TTC549 (cell line): ENCODE results near the gene TNFSF9.
"Not testable (repeated sequence)": the region's sequence is repeated elsewhere in the genome, so short reads cannot be mapped to it uniquely, and the experiment has no call there.

Experiments
- FAIRE-seq: peaks from 2 replicates; lab custom pipeline; 2012; peaks lifted over from hg19 to GRCh38; lab: Jason Lieb, UNC

Gene TNFSF9

GRCh38 chr19:6532244-6532999 lies 1.6 kb downstream of the TNFSF9 start:
- no peak for FAIRE-seq

GRCh38 chr19:6533000-6533328 lies 2.1 kb downstream of the TNFSF9 start:
- FAIRE-seq = no peak

GRCh38 chr19:6533746-6534418 lies 3.1 kb downstream of the TNFSF9 start:
- no peak for FAIRE-seq

GRCh38 chr19:6534451-6535093 lies 3.7 kb downstream of the TNFSF9 start:
- FAIRE-seq = no peak

- no peak for FAIRE-seq
Measured at GRCh38 chr19:6535558-6536137, 4.8 kb downstream of the TNFSF9 start.

GRCh38 chr19:6539514-6539913 lies 8.7 kb downstream of the TNFSF9 start:
- no peak for FAIRE-seq

GRCh38 chr19:6540918-6541689 lies 10.3 kb downstream of the TNFSF9 start:
- no peak for FAIRE-seq

- no peak for FAIRE-seq
Measured at GRCh38 chr19:6543866-6544347, 13.1 kb downstream of the TNFSF9 start.

GRCh38 chr19:6550679-6551078 lies 19.9 kb downstream of the TNFSF9 start:
- FAIRE-seq = not testable (repeated sequence)

GRCh38 chr19:6551091-6551490 lies 20.3 kb downstream of the TNFSF9 start:
- FAIRE-seq = no peak

GRCh38 chr19:6551607-6552450 lies 21.0 kb downstream of the TNFSF9 start:
- no peak for FAIRE-seq

GRCh38 chr19:6556043-6556449 lies 25.2 kb downstream of the TNFSF9 start:
- FAIRE-seq = no peak

- FAIRE-seq = no peak
Measured at GRCh38 chr19:6556480-6557195, 25.8 kb downstream of the TNFSF9 start.

- FAIRE-seq = not testable (repeated sequence)
Measured at GRCh38 chr19:6562437-6562836, 31.6 kb downstream of the TNFSF9 start.

- FAIRE-seq = no peak
Measured at GRCh38 chr19:6564393-6564792, 33.6 kb downstream of the TNFSF9 start.

GRCh38 chr19:6566727-6567126 lies 35.9 kb downstream of the TNFSF9 start:
- not testable (repeated sequence) for FAIRE-seq

GRCh38 chr19:6568010-6568526 lies 37.2 kb downstream of the TNFSF9 start:
- no peak for FAIRE-seq

- no peak for FAIRE-seq
Measured at GRCh38 chr19:6568816-6569215, 38.0 kb downstream of the TNFSF9 start.

GRCh38 chr19:6570764-6571163 lies 39.9 kb downstream of the TNFSF9 start:
- no peak for FAIRE-seq

GRCh38 chr19:6571167-6571566 lies 40.3 kb downstream of the TNFSF9 start:
- no peak for FAIRE-seq
